ENCODE data around the gene SYAP1. TPM values are rescaled to one million over a fixed set of nuclear protein-coding genes. Genes with fewer than 3 reads are reported as not detected.
A peak's percentile ranks its signal among the peaks of the same experiment; 100 is the strongest.
"Not testable (repeated sequence)": the region's sequence is repeated elsewhere in the genome, so short reads cannot be mapped to it uniquely, and the experiment has no call there.

Gene SYAP1
- total RNA-seq, 1 donor = 39.9 TPM

GRCh38 chrX:16756724-16757123 lies 37.3 kb downstream of the SYAP1 start:
- TF ChIP-seq, protein P1, sequence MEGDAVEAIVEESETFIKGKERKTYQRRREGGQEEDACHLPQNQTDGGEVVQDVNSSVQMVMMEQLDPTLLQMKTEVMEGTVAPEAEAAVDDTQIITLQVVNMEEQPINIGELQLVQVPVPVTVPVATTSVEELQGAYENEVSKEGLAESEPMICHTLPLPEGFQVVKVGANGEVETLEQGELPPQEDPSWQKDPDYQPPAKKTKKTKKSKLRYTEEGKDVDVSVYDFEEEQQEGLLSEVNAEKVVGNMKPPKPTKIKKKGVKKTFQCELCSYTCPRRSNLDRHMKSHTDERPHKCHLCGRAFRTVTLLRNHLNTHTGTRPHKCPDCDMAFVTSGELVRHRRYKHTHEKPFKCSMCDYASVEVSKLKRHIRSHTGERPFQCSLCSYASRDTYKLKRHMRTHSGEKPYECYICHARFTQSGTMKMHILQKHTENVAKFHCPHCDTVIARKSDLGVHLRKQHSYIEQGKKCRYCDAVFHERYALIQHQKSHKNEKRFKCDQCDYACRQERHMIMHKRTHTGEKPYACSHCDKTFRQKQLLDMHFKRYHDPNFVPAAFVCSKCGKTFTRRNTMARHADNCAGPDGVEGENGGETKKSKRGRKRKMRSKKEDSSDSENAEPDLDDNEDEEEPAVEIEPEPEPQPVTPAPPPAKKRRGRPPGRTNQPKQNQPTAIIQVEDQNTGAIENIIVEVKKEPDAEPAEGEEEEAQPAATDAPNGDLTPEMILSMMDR (IDR thresholded peaks at IDR 0.05; ENCODE audit: insufficient read depth, low read length) = no peak
- no peak overlapping the region for H3K4me3 ChIP-seq (ENCODE audit: low read depth, low read length)
- DNase-seq (ENCODE audit: low read depth) = no peak

DNA sequence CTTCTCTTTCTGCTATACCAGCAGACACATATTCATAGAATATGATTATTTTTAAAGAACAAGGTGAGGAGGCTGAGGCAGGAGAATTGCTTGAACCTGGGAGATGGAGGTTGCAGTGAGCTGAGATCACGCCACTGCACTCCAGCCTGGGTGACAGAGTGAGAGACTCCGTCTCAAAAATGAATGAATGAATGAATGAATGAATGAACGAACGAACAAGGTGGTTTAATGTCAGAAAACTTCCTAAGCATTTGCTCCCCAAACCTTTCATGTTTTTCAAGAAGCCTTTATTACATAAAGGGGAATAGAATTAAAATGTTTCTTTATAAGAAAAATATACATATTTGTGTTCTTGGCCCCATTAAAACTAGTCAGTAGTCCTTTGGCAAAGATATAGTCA lies 42.1 kb downstream of the SYAP1 start:
- not testable (repeated sequence) for H3K4me3 ChIP-seq (ENCODE audit: low read depth, low read length); DNase-seq (ENCODE audit: low read depth)

- no peak for DNase-seq (ENCODE audit: low read depth)
- no peak overlapping the region for H3K4me3 ChIP-seq (ENCODE audit: low read depth, low read length)
- TF ChIP-seq, protein P1 (IDR thresholded peaks at IDR 0.05; ENCODE audit: insufficient read depth, low read length) = no peak
These were observed 43.2 kb downstream of the SYAP1 start for GRCh38 chrX:16762579-16762978.

- H3K4me3 ChIP-seq (ENCODE audit: low read depth, low read length) = no peak overlapping the region
- DNase-seq (ENCODE audit: low read depth) = no peak
- TF ChIP-seq, protein P1 (IDR thresholded peaks at IDR 0.05; ENCODE audit: insufficient read depth, low read length) = no peak
These were observed 46.2 kb downstream of the SYAP1 start for GRCh38 chrX:16765594-16765993.

GRCh38 chrX:16770970-16771482 lies 51.6 kb downstream of the SYAP1 start:
- TF ChIP-seq, protein P1 (IDR thresholded peaks at IDR 0.05; ENCODE audit: insufficient read depth, low read length) = no peak
- no peak overlapping the region for H3K4me3 ChIP-seq (ENCODE audit: low read depth, low read length)
- no peak for DNase-seq (ENCODE audit: low read depth)

DNA sequence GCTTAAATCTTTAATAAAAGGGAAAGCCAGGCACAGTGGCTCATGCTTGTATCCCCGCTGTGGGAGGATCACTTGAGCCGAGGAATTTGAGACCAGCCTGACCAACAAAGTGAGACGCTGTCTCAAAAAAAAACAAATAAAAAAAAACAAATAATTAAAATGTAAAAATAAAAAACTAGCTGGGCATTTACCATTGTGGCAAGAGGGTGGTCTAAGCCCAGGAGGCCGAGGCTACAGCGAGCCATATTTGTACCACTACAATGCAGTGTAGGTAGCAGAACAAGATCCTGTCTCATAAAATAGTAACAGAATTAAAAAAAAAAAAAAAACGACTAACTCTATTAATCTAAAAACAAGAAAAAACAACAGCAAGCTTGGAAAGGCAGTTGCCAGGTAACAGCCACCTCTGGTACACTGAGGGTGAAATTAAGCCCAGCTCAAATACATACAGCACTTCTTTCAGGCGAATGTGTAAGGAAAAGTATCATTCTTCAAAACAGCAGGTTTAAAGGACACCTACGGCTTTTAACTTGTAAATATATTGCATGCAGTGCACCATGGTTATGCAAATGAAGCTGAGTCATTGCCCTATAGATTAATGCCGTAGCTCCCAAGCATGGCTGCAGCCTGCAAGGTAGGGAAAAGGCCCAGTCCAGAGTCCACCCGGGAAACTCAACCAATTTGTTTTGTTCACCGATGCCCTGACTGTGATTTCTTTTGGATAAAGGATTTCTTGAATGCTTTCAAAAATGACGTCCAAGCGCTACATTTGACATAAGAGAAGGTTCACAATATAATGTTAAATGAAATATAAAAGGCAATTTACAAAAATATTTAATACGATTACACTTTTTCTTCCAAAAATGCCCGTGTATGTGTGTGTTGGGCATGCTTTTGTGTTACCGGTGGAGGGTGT lies 52.3 kb downstream of the SYAP1 start:
- DNase-seq (ENCODE audit: low read depth) = peak; percentile 45

GRCh38 chrX:16772460-16772859 lies 53.0 kb downstream of the SYAP1 start:
- H3K4me3 ChIP-seq (ENCODE audit: low read depth, low read length) = no peak overlapping the region
- DNase-seq (ENCODE audit: low read depth) = no peak
- TF ChIP-seq, protein P1 (IDR thresholded peaks at IDR 0.05; ENCODE audit: insufficient read depth, low read length) = no peak

More for the DNA sequence above, 52.3 kb downstream of the SYAP1 start:
- no peak overlapping the region for H3K4me3 ChIP-seq (ENCODE audit: low read depth, low read length)
- TF ChIP-seq, protein P1 (IDR thresholded peaks at IDR 0.05; ENCODE audit: insufficient read depth, low read length) = no peak
